SK-N-SH treated with all-trans-retinoic acid at 6 μM for 48 hours (cell line): ENCODE measurements around the gene FCHO2.

Experiments
- ATAC-seq: fragments of 200-7000 bp; cut with Tn5 transposase; 3 replicates; pipeline ENCODE4 v1.9.1; 2020; ENCODE audit warnings: mild to moderate bottlenecking, moderate library complexity
- ARNTL ChIP-seq: fragments of 450-650 bp; formaldehyde crosslinking; IDR thresholded peaks from 2 replicates; pipeline ENCODE4 v1.5.0; 2020; ENCODE audit warnings: low read depth, mild to moderate bottlenecking, moderate library complexity, borderline replicate concordance
- BACH2 ChIP-seq: fragments of 250-450 bp; sonication (Bioruptor Pico); IDR thresholded peaks from 2 replicates; pipeline ENCODE4 v1.9.0; 2021; ENCODE audit warnings: mild to moderate bottlenecking, borderline replicate concordance
- CREB5 ChIP-seq: fragments of 250-450 bp; sonication (Bioruptor Pico); IDR thresholded peaks from 2 replicates; pipeline ENCODE4 v1.5.1; 2020; ENCODE audit warnings: low read depth, mild to moderate bottlenecking, moderate library complexity
- CSDC2 ChIP-seq: fragments of 250-450 bp; sonication (Bioruptor Pico); IDR thresholded peaks from 2 replicates; pipeline ENCODE4 v1.5.0; 2020; ENCODE audit warnings: mild to moderate bottlenecking, moderate library complexity
- GLIS3 ChIP-seq: fragments of 250-450 bp; sonication (Bioruptor Pico); IDR thresholded peaks from 2 replicates; pipeline ENCODE4 v1.5.0; 2020; ENCODE audit warnings: mild to moderate bottlenecking, moderate library complexity
- ISL1 ChIP-seq: fragments of 250-450 bp; sonication (Bioruptor Pico); IDR thresholded peaks from 2 replicates; pipeline ENCODE4 v2.1.2; 2022; ENCODE audit warnings: mild to moderate bottlenecking, moderate library complexity
- OSR1 ChIP-seq: fragments of 250-450 bp; sonication (Bioruptor Pico); IDR thresholded peaks from 2 replicates; pipeline ENCODE4 v1.8.0; 2022; ENCODE audit warnings: moderate library complexity, mild to moderate bottlenecking, inconsistent platforms
- PATZ1 ChIP-seq: fragments of 250-450 bp; sonication (Bioruptor Pico); IDR thresholded peaks from 2 replicates; pipeline ENCODE4 v1.8.0; 2020; ENCODE audit warnings: mild to moderate bottlenecking, moderate library complexity, borderline replicate concordance
- POU6F1 ChIP-seq: fragments of 250-450 bp; sonication (Bioruptor Pico); IDR thresholded peaks from 2 replicates; pipeline ENCODE4 v1.8.0; 2021; ENCODE audit warnings: low read depth, mild to moderate bottlenecking, moderate library complexity, borderline replicate concordance
- PPARA ChIP-seq: fragments of 250-450 bp; sonication (Bioruptor Pico); IDR thresholded peaks from 2 replicates; pipeline ENCODE4 v1.5.0; 2020; ENCODE audit warnings: mild to moderate bottlenecking, borderline replicate concordance
- RARB ChIP-seq: fragments of 250-450 bp; sonication (Bioruptor Pico); IDR thresholded peaks from 2 replicates; pipeline ENCODE4 v1.8.0; 2021; ENCODE audit warnings: mild to moderate bottlenecking, moderate library complexity
- SNAI2 ChIP-seq: fragments of 250-450 bp; sonication (Bioruptor Pico); IDR thresholded peaks from 2 replicates; pipeline ENCODE4 v1.5.0; 2020; ENCODE audit warnings: mild to moderate bottlenecking, moderate library complexity
- TCF4 ChIP-seq: fragments of 250-450 bp; sonication (Bioruptor Pico); IDR thresholded peaks from 2 replicates; pipeline ENCODE4 v1.8.0; 2021; ENCODE audit warnings: mild to moderate bottlenecking, moderate library complexity, borderline replicate concordance
- TOX ChIP-seq: fragments of 250-450 bp; sonication (Bioruptor Pico); IDR thresholded peaks from 2 replicates; pipeline ENCODE4 v1.8.0; 2021; ENCODE audit warnings: mild to moderate bottlenecking, moderate library complexity, borderline replicate concordance
- TSHZ2 ChIP-seq: fragments of 250-450 bp; sonication (Bioruptor Pico); IDR thresholded peaks from 2 replicates; pipeline ENCODE4 v1.5.0; 2020; ENCODE audit warnings: mild to moderate bottlenecking, moderate library complexity
- ZC3H10 ChIP-seq: fragments of 250-450 bp; sonication (Bioruptor Pico); IDR thresholded peaks from 2 replicates; pipeline ENCODE4 v1.5.1; 2021; ENCODE audit warnings: mild to moderate bottlenecking, moderate library complexity
- ZFP3 ChIP-seq: fragments of 250-450 bp; sonication (Bioruptor Pico); IDR thresholded peaks from 2 replicates; pipeline ENCODE4 v1.5.0; 2020; ENCODE audit warnings: mild to moderate bottlenecking, moderate library complexity
- ZFP30 ChIP-seq: fragments of 450-650 bp; formaldehyde crosslinking; IDR thresholded peaks from 2 replicates; pipeline ENCODE4 v1.5.0; 2022; ENCODE audit warnings: mild to moderate bottlenecking, moderate library complexity
- ZNF565 ChIP-seq: fragments of 450-650 bp; formaldehyde crosslinking; conservative IDR thresholded peaks from 2 replicates; pipeline ENCODE4 v1.5.0; 2020; ENCODE audit warnings: low read depth, mild to moderate bottlenecking, moderate library complexity
- ZNF70 ChIP-seq: fragments of 450-650 bp; formaldehyde crosslinking; IDR thresholded peaks from 2 replicates; pipeline ENCODE4 v1.5.0; 2020; ENCODE audit warnings: mild to moderate bottlenecking, moderate library complexity
- ZNF8 ChIP-seq: fragments of 450-650 bp; formaldehyde crosslinking; IDR thresholded peaks from 2 replicates; pipeline ENCODE4 v1.5.0; 2020; ENCODE audit warnings: mild to moderate bottlenecking, moderate library complexity

FCHO2 gene

GRCh38 chr5:73067213-73067612 is 111.4 kb downstream of the FCHO2 start (continued):
- TF ChIP-seq CREB5 (CRISPR knock-in tag) = no peak
- no peak for TF ChIP-seq TSHZ2 (CRISPR knock-in tag)

- no peak for ATAC-seq
- TF ChIP-seq ZNF565 (CRISPR knock-in tag) = no peak
- no peak for TF ChIP-seq OSR1 (CRISPR knock-in tag)
- TF ChIP-seq PPARA (CRISPR knock-in tag) = no peak
- no peak for TF ChIP-seq ZC3H10 (CRISPR knock-in tag)
- no peak for TF ChIP-seq ZFP3 (CRISPR knock-in tag)
- TF ChIP-seq ZNF8 = no peak
Observed at GRCh38 chr5:73081093-73081492, 125.3 kb downstream of the FCHO2 start.

- TF ChIP-seq PATZ1 (CRISPR knock-in tag) = no peak
- no peak for TF ChIP-seq ARNTL (CRISPR knock-in tag)
- no peak for TF ChIP-seq ZFP30
- no peak for TF ChIP-seq BACH2
- TF ChIP-seq ZNF565 (CRISPR knock-in tag) = no peak
- no peak for TF ChIP-seq POU6F1
- TF ChIP-seq PPARA (CRISPR knock-in tag) = no peak
- TF ChIP-seq GLIS3 (CRISPR knock-in tag) = no peak
- no peak for TF ChIP-seq CREB5 (CRISPR knock-in tag)
- no peak for TF ChIP-seq CSDC2 (CRISPR knock-in tag)
- no peak for TF ChIP-seq RARB (CRISPR knock-in tag)
- TF ChIP-seq ZNF8 = no peak
- no peak for TF ChIP-seq OSR1 (CRISPR knock-in tag)
- TF ChIP-seq TCF4 (CRISPR knock-in tag) = no peak
- no peak for TF ChIP-seq ZC3H10 (CRISPR knock-in tag)
- TF ChIP-seq ISL1 (CRISPR knock-in tag) = no peak
- TF ChIP-seq TOX (CRISPR knock-in tag) = no peak
- TF ChIP-seq SNAI2 (CRISPR knock-in tag) = no peak
- no peak for ATAC-seq
Observed at GRCh38 chr5:73088026-73088425, 132.2 kb downstream of the FCHO2 start.

- ATAC-seq = peak; percentile 74
- no peak for TF ChIP-seq SNAI2 (CRISPR knock-in tag)
- TF ChIP-seq TOX (CRISPR knock-in tag) = no peak
- TF ChIP-seq ZNF565 (CRISPR knock-in tag) = no peak
- TF ChIP-seq TCF4 (CRISPR knock-in tag) = no peak
- no peak for TF ChIP-seq CSDC2 (CRISPR knock-in tag)
- no peak for TF ChIP-seq RARB (CRISPR knock-in tag)
- no peak for TF ChIP-seq ZC3H10 (CRISPR knock-in tag)
- no peak for TF ChIP-seq ZFP3 (CRISPR knock-in tag)
- no peak for TF ChIP-seq ISL1 (CRISPR knock-in tag)
- no peak for TF ChIP-seq TSHZ2 (CRISPR knock-in tag)
- TF ChIP-seq ZNF70 (CRISPR knock-in tag) = no peak
Observed at GRCh38 chr5:73093943-73094342, 138.1 kb downstream of the FCHO2 start.
